SK-N-MC (cell line): ENCODE results near the gene THG1L.

Experiments
- EZH2 ChIP-seq: fragments of 200-600 bp; sonication (generic); IDR thresholded peaks from one replicate; pipeline ENCODE4 v1.6.1; 2017; ENCODE audit warnings: antibody characterized with exemption
- FOXP2 ChIP-seq: optimal IDR thresholded peaks from 2 replicates; pipeline ENCODE3; 2011; ENCODE audit warnings: mild to moderate bottlenecking, moderate library complexity; ENCODE audit not compliant: insufficient read depth; ENCODE audit errors: extremely low read length, control extremely low read depth
- POLR2AphosphoS5 ChIP-seq: IDR thresholded peaks from 2 replicates; pipeline ENCODE4 v1.6.1; 2012; ENCODE audit warnings: mild to moderate bottlenecking, low read depth, low read length, borderline replicate concordance

DNA sequence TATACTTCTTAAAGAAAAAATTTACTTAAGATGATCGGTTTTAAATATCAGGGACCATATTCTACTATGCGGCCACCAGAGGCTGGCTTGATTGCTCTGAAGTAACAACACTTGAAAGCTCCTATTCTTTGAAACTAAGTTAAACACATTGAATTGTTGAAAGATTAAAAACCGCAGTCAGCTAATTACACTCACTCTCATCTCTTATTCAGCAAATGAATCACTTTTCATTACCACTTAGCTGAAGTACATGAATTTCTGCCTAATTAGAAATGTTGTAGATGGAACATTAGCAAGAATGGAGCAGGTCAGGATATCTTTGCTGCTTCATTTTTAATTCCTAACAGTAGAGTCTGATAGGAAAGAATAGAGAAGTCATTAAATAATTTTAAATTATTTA is 54.6 kb downstream of the THG1L start:
- no peak for TF ChIP-seq POLR2AphosphoS5
- TF ChIP-seq EZH2, result no peak
- no peak for TF ChIP-seq FOXP2
